T-helper 1 cell treated with Interleukin-12 subunit alpha and Interleukin-12 subunit beta and Interleukin-4 antibody, amounts not matched to agents 30 μg/mL and 1 μg/mL, for 36 hours (primary cell): ENCODE data around the gene FBXO31.

Source experiments
- H3K27ac Mint-ChIP-seq: one replicate; pipeline ENCODE4 v1.8.0; 2021; ENCODE audit warnings: mild to moderate bottlenecking, mixed read lengths
- H3K27me3 Mint-ChIP-seq: one replicate; pipeline ENCODE4 v1.8.0; 2021; ENCODE audit warnings: low read depth, mixed read lengths
- H3K36me3 Mint-ChIP-seq: one replicate; pipeline ENCODE4 v1.8.0; 2021; ENCODE audit warnings: low read depth, mixed read lengths
- H3K4me1 Mint-ChIP-seq: one replicate; pipeline ENCODE4 v1.8.0; 2021; ENCODE audit warnings: low read depth, mixed read lengths
- H3K4me3 Mint-ChIP-seq: one replicate; pipeline ENCODE4 v1.8.0; 2021; ENCODE audit warnings: mild to moderate bottlenecking, moderate library complexity, mixed read lengths
- H3K9me3 Mint-ChIP-seq: one replicate; pipeline ENCODE4 v1.8.0; 2021; ENCODE audit warnings: mixed read lengths

FBXO31 gene

DNA sequence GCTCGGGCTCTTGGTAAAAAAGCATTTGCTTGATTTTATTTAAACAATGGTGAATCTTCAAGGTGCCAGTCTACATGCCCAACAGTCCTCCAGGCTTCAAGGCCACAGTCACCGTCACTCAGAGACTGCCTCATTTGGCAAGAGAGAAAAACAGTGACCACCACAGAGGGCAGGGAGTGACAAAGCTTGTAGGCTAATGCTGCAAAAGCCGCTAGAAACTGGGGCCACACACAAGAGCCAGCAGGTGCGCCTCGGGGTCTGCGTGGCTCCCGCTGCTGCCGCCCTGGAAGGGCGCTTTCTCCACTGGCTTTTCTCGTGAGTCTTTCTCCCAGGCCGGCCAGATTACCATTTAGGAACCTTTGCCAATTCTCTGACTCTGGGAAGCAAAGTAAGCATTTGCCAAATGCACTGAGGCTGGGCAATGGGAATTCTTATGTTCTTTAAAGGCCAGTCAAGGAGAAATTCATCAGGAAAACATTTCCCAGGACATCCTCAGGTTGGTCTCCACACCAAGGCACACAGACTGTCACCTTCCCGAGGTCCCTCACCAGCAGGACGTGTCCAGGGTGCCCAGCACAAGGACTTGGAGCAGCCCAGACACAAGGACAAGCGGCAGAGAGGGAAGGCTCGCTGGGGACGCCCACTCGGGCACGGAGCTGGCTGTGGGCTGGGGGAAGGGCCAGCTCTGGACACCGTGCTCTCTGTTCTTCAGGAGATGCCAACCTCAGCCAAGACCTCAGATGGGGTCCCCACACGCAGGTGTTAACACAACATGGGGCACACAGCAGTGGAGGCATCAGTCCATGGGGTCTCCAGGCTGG is 53.9 kb downstream of the FBXO31 start:
- Mint-ChIP-seq H3K9me3 (no peaks in the 10 kb centered on the region), H3K36me3 (peaks cover 5% of the 10 kb centered on the region), H3K27me3 (no peaks in the 10 kb centered on the region), H3K4me3 (no peak overlapping the region), H3K4me1 (peaks cover 6% of the 10 kb centered on the region), H3K27ac (no peak overlapping the region)

DNA sequence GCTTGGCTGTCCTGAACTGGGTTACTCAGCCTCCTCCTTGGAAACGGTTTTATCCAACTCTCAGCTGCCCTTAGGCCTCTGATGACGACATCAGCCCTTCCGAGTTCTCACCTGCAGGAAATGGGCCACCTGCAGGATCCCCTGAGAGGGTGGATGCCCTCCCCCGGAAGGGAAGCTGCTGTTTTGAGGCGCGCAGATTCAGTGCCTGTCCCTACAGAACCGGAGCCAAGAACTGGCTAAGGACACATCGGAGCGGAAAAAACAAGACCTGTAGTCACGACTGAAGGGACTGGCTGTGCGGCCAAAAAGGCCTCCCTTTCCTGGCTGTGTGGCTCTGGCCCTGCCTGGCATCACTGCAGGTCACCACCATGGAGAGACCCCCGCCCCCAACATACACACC is 54.7 kb downstream of the FBXO31 start:
- Mint-ChIP-seq H3K36me3 (peaks cover 5% of the 10 kb centered on the region), H3K4me1 (peaks cover 6% of the 10 kb centered on the region), H3K4me3 (no peak overlapping the region), H3K27me3 (no peaks in the 10 kb centered on the region), H3K9me3 (no peaks in the 10 kb centered on the region), H3K27ac (no peak overlapping the region)

- H3K9me3 Mint-ChIP-seq, result no peaks in the 10 kb centered on the region
- H3K36me3 Mint-ChIP-seq, result peaks cover 5% of the 10 kb centered on the region
- H3K27ac Mint-ChIP-seq, result no peak overlapping the region
- H3K4me3 Mint-ChIP-seq, result no peak overlapping the region
- peaks cover 6% of the 10 kb centered on the region for H3K4me1 Mint-ChIP-seq
- no peaks in the 10 kb centered on the region for H3K27me3 Mint-ChIP-seq
Observed at GRCh38 chr16:87327798-87328495, 55.6 kb downstream of the FBXO31 start.

- Mint-ChIP-seq H3K9me3 (no peaks in the 10 kb centered on the region), H3K4me3 (no peak overlapping the region), H3K27me3 (no peaks in the 10 kb centered on the region), H3K4me1 (peaks cover 6% of the 10 kb centered on the region), H3K27ac (no peak overlapping the region), H3K36me3 (peaks cover 5% of the 10 kb centered on the region)
Observed at GRCh38 chr16:87326151-87326571, 57.4 kb downstream of the FBXO31 start.

- Mint-ChIP-seq H3K36me3 (no peaks in the 10 kb centered on the region), H3K4me1 (peaks cover 6% of the 10 kb centered on the region), H3K9me3 (no peaks in the 10 kb centered on the region), H3K27ac (no peak overlapping the region), H3K27me3 (no peaks in the 10 kb centered on the region), H3K4me3 (no peak overlapping the region)
Observed at GRCh38 chr16:87325423-87325858, 58.1 kb downstream of the FBXO31 start.

- Mint-ChIP-seq H3K4me3 (no peak overlapping the region), H3K4me1 (peaks cover 6% of the 10 kb centered on the region), H3K9me3 (no peaks in the 10 kb centered on the region), H3K36me3 (no peaks in the 10 kb centered on the region), H3K27ac (peak overlapping the region; percentile 15), H3K27me3 (no peaks in the 10 kb centered on the region)
Observed at GRCh38 chr16:87324411-87325275, 58.9 kb downstream of the FBXO31 start.

- H3K36me3 Mint-ChIP-seq, result no peaks in the 10 kb centered on the region
- no peak overlapping the region for H3K27ac Mint-ChIP-seq
- no peak overlapping the region for H3K4me3 Mint-ChIP-seq
- H3K27me3 Mint-ChIP-seq, result no peaks in the 10 kb centered on the region
- peaks cover 6% of the 10 kb centered on the region for H3K4me1 Mint-ChIP-seq
- H3K9me3 Mint-ChIP-seq, result no peaks in the 10 kb centered on the region
Observed at GRCh38 chr16:87323727-87324410, 59.7 kb downstream of the FBXO31 start.

DNA sequence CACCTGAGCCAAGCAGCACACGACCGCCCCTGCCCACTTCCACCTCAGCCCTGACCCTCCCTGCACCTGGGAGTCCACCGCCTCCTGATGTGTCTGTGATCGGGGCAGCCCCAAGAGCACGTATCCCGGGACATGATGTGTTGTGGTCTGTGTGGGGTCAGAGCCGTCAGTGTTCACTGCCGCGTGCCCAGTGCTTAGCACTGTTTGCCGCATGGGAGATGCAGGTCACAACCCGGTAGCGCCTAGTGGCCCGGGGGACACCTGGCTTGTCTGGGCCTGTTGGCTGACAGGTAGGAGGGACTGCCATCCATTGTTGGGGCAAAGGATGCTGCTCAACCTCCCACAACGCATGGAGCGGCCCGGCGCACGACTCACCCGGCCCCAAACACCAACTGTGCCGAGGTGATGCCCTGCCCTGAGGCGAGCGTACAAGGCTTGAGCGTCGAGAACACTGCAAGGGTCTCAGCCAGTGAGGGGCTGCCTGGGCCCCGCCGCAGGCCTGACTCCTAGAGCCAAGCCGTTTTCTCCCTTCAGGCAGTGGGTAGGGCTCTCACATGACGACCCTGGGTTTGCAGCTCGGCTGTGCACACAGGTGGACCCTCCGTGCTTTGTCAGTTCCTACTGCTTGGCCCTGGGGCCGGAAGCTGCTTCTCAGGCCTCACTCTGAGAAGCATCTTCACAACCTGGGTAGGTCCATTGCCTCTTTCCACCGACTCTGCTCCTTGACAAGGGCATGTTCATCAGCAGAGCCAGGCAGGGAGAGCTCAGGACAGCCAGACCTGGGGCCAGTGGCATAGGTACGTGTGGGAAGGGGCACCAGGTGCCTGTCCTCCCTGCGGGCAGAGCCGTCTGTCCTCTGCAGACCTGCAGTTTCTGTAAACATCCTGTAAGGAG is 60.5 kb downstream of the FBXO31 start:
- H3K27me3 Mint-ChIP-seq, result no peaks in the 10 kb centered on the region
- H3K36me3 Mint-ChIP-seq, result no peaks in the 10 kb centered on the region
- no peak overlapping the region for H3K4me3 Mint-ChIP-seq
- no peak overlapping the region for H3K27ac Mint-ChIP-seq
- H3K9me3 Mint-ChIP-seq, result no peaks in the 10 kb centered on the region
- peaks cover 13% of the 10 kb centered on the region for H3K4me1 Mint-ChIP-seq

DNA sequence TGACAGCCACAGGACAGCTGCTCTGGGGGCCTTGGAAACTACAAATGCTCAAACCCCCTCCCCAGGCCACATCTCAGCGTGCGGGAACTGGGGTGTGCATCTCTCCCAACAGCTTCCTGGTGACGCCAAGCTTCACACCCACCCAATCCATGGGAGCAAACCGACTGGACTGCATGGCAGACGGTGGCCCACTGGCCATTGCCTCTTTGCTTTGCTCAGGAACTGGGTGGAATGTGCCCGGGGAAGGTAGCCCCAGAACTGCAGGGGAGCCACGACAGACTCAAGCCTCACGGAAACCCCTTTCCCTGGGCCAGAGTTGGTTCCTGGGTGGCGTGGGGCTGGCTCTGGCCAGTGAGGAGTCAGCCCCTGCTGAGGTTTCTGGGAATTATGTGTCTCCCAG is 61.2 kb downstream of the FBXO31 start:
- peaks cover 4% of the 10 kb centered on the region for H3K36me3 Mint-ChIP-seq
- H3K27ac Mint-ChIP-seq, result no peak overlapping the region
- peaks cover 15% of the 10 kb centered on the region for H3K4me1 Mint-ChIP-seq
- H3K9me3 Mint-ChIP-seq, result no peaks in the 10 kb centered on the region
- no peaks in the 10 kb centered on the region for H3K27me3 Mint-ChIP-seq
- no peak overlapping the region for H3K4me3 Mint-ChIP-seq

DNA sequence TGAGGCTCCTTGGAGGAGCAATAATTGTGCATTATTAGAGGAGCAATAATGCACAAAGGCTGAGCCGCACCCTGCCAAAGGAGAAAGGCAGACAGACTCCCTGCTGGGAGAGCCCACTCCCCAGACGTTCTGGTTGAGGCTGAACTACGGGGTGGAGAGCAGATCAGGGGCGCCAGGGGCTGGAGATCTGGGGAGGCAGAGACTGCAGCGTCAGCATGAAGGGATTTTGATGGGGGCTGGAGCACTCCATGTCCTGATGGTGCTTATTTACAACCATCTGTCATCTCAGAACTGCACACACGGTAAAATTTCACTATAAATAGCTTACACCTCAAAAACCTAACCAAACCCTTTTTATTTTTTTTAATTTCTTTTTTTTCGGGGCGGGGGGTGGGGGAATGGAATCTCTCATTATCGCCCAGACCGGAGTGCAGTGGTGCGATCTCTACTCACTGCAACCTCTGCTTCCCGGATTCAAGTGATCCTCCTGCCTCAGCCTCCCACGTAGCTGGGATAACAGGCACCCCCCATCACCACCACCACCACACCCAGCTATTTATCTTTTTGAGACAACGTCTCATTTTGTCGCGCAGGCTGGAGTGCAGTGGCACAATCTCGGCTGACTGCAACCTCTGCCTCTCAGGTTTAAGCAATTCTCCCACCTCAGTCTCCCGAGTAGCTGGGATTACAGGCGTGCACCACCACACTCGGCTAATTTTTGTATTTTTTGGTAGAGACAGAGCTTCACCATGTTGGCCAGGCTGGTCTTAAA is 62.1 kb downstream of the FBXO31 start:
- Mint-ChIP-seq H3K27ac (no peak overlapping the region), H3K9me3 (no peaks in the 10 kb centered on the region), H3K4me3 (no peak overlapping the region), H3K36me3 (peaks cover 4% of the 10 kb centered on the region), H3K4me1 (peaks cover 17% of the 10 kb centered on the region), H3K27me3 (no peaks in the 10 kb centered on the region)

GRCh38 chr16:87320510-87321227 is 62.9 kb downstream of the FBXO31 start:
- Mint-ChIP-seq H3K27ac (no peak overlapping the region), H3K4me1 (peaks cover 15% of the 10 kb centered on the region), H3K4me3 (no peak overlapping the region), H3K9me3 (no peaks in the 10 kb centered on the region), H3K27me3 (no peaks in the 10 kb centered on the region), H3K36me3 (peaks cover 4% of the 10 kb centered on the region)

DNA sequence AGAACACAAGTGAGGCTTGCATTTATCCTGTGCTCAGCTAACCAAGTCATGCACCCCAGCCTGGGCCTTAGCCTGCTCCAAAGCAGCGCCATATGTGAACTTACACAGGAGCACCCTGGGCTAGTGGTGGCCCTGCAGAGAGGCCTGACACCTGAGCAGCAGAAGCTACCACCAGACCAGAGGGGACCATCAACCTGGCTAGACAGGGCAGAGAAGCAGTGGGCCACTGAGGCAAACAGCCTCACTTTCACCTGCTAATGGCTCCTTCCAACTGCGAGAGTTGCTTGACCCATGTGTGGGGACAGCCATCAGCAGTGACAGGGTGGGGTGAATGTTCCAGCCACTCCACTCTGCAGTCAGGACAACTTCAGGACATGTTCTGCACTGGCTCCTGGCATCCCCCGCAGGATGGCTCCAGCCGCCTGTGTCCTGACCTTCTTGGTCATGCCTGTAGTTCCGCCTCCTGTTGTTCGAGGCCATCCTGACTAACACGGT is 63.5 kb downstream of the FBXO31 start:
- peaks cover 13% of the 10 kb centered on the region for H3K4me1 Mint-ChIP-seq
- peaks cover 4% of the 10 kb centered on the region for H3K36me3 Mint-ChIP-seq
- H3K9me3 Mint-ChIP-seq, result no peaks in the 10 kb centered on the region
- no peak overlapping the region for H3K27ac Mint-ChIP-seq
- no peak overlapping the region for H3K4me3 Mint-ChIP-seq
- H3K27me3 Mint-ChIP-seq, result no peaks in the 10 kb centered on the region
